HG03565 (cell line): ENCODE measurements around the gene RNF40.

Experiments
- ATAC-seq: cut with Tn5 transposase; IDR thresholded peaks from one replicate; pipeline ENCODE4 v1.9.1; 2021; ENCODE audit warnings: mild to moderate bottlenecking, moderate library complexity; ENCODE audit not compliant: unreplicated experiment

RNF40 gene

DNA sequence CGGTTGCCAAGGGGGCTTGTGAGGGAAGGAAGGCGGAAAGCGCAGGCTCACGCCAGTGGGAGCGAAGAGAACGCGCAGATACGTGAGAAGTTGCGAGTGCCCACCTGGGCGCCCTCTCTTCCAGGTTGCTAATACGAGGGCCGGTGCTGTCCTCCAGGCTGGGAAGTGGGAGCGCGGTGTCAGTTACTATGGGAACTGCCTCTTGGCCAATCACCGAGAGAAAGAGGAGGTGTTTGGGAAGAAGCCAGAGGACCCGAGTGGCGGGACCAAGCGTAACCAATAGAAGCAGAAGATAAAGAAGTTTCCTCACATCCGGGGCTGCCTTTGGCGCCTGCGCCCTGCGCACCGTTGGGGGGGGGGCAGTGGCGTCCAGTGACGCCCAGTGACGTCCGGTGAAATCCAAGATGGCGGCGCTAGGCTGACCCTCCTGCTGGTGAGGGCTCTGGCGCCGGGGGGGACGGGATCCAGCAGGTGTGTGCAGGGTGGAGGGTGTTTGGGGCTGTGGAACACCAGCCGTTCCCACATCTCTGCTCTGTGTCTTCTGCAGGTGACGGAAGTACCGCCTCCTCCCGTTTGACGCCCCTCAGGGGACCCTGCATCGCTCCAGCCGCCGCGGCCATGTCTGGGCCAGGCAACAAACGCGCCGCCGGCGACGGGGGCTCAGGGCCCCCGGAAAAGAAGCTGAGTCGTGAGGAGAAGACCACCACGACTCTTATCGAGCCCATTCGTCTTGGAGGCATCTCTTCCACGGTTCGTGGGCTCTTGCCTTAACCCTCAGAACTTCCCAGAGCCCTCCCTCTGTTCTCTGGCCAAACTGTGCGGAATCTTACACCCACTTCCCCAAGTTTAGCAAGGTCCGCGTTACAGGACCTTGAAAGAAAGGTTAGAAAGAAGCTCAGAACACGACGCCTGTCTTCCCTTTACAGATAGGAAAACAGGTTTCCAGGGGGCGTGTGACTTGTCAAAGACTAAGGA is at the start of gene RNF40, which contains the start of gene CFAP119:
Gene RNF40 (plus strand): TSS at position 395 of the 975 bp plus-strand sequence. CDS start 224 bp downstream, at position 619.
Gene CFAP119 (minus strand): TSS at position 135 of the 975 bp plus-strand sequence. CDS start 314 bp downstream, outside the sequence.
- ATAC-seq, result peak; percentile 86

DNA sequence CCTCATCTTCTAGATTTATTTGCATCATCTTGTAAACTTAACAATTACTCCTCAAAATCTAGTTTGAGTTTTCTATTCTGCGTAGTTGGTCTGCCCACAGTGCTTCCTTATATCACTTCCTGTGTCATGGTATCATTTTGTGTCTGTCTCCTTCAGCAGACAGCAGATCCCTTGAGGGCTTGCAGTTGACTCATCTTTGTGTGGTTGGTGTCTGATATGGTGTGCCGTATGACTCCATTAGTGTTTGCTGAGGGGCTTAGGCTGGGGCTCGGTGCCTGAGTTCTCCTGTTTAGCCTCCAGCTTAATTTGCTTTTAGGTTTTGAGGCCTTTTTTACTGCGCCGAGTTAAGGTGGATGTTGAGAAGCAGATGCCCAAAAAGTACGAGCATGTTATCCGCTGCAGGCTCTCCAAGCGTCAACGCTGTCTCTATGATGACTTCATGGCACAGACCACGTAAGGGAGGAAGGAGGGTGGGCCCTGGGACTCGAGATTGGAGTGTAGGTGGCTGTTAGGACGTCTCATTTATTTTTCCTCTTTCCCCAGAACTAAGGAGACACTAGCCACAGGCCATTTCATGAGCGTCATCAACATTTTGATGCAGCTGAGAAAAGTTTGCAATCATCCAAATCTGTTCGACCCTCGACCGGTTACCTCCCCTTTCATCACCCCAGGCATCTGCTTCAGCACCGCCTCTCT is 46.2 kb upstream of the RNF40 start:
- no peak for ATAC-seq

DNA sequence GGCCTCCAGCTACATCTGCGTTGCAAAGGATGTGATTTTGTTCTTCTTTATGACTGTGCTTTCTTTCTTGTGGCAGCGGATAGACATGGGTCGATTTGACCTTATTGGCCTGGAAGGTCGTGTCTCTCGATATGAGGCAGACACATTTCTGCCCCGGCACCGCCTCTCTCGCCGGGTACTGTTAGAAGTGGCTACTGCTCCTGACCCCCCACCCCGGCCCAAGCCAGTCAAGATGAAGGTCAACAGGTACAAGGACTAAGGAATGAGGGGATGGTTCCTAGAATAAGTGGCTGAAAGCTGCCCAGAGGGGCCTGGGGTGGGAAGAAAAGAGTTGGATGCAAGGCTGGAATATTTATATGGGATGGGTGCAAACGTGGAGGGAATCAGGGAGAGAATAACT is 42.0 kb upstream of the RNF40 start:
- no peak for ATAC-seq

DNA sequence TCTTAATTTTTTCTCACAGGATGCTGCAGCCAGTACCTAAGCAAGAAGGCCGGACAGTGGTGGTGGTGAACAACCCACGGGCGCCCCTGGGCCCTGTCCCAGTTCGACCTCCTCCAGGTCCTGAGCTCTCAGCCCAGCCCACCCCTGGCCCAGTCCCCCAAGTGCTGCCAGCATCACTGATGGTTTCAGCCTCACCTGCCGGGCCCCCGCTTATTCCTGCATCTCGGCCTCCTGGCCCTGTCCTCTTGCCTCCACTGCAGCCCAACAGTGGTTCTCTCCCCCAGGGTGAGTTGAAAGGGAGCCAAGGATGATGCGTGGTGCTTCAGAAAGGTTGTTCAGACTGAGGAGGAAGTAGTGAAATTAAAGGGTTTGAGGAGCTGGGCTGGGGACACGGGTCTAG is 41.4 kb upstream of the RNF40 start:
- no peak for ATAC-seq

DNA sequence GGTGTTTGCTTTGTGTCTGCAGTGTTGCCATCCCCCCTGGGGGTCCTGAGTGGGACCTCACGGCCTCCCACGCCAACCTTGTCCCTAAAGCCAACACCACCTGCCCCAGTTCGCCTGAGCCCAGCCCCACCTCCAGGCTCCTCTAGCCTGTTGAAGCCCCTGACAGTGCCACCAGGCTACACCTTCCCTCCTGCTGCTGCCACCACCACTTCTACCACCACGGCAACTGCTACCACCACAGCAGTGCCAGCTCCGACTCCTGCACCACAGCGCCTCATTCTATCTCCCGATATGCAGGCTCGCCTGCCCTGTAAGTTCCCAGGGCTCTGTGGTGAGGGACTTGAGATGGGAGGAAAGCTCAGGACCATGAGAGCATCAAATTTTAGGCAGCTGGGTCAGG is 41.0 kb upstream of the RNF40 start:
- ATAC-seq, result no peak

DNA sequence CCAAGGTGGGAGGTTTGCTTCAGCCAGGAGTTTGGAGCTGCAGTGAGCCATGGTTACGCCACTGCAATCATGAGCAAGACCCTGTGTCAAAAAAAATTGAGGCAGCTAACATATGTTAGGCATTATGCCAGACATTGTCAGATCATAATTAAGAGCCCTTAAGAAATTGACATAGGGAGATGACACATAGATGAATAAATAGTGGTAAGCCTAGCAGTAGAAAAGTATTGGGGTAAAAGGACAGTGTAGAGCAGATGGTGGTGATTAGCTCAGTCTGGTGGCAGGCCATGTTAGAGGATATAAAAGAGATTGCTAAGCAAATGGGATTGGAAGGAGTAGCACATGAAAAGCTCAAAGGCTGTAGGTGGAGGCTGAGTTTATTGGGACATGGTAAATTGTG is 40.5 kb upstream of the RNF40 start:
- no peak for ATAC-seq

DNA sequence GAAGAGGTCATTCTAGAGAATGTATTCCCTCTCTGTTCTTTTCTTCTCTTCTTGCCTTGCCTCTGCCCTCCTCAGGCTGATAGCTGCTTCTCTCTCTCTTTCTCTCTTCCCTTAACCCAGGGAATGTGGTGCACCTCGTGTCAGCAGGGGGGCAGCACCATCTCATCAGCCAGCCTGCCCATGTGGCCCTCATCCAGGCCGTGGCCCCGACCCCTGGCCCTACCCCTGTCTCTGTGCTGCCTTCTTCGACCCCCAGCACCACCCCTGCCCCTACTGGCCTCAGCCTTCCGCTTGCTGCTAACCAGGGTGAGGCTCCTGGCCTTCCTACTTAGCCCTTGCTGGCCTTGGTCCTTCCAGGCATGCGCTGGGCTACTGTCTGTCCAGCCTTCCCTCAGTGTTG is 39.7 kb upstream of the RNF40 start:
- no peak for ATAC-seq

DNA sequence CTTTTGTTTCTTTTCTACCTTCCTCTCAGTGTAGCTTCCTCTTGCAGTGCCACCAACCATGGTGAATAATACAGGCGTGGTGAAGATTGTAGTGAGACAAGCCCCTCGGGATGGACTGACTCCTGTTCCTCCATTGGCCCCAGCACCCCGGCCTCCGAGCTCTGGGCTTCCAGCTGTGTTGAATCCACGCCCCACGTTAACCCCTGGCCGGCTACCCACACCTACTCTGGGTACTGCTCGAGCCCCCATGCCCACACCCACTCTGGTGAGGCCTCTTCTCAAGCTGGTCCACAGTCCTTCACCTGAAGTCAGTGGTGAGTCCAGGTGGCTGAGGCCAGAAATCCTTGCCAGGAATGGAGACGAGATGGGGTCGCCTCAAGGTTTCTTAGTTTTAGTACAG is 39.2 kb upstream of the RNF40 start:
- no peak for ATAC-seq

DNA sequence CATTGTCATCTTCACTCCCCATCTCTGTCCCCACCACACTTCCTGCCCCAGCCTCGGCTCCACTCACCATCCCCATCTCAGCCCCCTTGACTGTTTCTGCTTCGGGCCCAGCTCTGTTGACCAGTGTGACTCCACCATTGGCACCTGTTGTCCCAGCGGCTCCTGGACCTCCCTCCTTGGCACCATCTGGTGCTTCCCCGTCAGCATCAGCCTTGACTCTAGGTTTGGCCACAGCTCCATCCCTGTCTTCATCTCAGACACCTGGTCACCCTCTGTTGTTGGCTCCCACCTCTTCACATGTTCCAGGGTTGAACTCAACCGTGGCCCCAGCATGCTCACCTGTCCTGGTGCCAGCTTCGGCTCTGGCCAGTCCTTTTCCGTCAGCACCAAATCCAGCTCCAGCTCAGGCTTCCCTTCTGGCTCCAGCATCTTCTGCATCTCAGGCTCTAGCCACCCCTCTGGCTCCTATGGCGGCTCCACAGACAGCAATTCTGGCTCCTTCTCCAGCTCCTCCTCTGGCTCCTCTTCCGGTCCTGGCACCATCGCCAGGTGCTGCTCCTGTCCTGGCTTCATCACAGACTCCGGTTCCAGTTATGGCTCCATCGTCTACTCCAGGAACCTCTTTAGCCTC is 38.3 kb upstream of the RNF40 start:
- no peak for ATAC-seq

DNA sequence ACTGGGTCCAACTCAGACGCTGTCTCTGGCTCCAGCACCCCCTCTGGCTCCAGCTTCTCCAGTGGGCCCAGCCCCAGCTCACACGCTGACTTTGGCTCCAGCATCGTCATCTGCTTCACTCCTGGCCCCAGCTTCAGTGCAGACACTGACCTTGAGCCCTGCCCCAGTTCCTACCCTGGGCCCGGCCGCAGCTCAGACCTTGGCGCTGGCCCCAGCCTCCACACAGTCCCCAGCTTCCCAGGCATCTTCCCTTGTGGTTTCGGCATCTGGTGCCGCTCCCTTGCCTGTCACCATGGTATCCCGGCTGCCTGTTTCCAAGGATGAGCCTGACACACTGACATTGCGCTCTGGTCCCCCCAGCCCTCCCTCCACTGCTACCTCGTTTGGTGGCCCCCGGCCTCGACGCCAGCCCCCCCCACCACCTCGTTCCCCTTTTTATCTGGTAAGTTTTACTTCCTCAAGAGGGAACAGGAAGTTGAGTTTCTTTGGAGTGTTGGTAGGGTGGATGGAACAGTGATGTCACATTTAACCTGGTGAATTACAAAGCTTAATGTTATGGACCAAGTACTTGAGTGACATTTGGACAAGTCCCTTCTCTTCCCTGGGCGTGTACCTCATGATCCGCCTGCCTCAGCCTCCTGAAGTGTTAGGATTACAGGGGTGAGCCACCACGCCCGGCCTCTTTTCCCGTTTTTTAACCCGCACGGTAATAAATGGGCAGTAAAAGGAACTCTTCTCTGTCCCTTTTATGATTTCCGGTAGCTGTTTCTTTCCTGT is 37.3 kb upstream of the RNF40 start:
- ATAC-seq, result no peak

DNA sequence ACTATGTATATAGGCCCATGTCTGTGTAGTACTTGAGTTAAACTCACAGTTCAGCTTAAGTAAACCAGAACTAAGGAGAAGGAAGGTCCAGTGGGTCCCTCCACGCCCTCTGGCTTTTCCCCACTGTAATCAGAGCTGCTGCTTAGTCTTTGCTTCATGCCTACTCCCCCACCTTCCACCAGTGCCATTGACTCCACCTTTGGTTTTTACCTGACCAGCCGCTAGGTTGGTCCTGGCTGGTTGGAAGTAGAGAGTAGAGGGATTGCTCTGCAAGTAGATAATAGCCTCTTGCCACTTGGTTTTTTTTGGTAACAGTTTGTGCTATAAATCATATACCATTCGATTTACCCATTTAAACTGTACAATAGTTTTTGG is 36.7 kb upstream of the RNF40 start:
- no peak for ATAC-seq

DNA sequence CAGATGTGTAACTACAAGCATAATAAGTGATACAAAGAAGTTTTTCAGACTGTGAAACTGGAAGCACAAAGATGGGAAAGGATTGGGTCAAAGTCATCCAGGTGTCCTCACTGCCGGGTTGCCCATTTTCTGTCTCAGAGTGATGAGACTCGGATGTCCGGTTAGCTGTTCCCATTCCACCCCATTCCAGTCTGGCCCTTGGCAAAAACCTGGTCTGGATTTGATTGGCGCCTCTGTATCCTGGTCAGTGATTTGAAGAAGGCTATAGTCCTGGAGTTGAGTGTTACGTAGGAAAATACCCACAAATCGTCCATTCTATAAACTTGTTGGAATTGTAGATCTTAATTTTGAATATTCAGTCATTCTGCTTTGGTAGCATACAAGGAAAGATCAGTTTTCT is 33.8 kb upstream of the RNF40 start:
- no peak for ATAC-seq

DNA sequence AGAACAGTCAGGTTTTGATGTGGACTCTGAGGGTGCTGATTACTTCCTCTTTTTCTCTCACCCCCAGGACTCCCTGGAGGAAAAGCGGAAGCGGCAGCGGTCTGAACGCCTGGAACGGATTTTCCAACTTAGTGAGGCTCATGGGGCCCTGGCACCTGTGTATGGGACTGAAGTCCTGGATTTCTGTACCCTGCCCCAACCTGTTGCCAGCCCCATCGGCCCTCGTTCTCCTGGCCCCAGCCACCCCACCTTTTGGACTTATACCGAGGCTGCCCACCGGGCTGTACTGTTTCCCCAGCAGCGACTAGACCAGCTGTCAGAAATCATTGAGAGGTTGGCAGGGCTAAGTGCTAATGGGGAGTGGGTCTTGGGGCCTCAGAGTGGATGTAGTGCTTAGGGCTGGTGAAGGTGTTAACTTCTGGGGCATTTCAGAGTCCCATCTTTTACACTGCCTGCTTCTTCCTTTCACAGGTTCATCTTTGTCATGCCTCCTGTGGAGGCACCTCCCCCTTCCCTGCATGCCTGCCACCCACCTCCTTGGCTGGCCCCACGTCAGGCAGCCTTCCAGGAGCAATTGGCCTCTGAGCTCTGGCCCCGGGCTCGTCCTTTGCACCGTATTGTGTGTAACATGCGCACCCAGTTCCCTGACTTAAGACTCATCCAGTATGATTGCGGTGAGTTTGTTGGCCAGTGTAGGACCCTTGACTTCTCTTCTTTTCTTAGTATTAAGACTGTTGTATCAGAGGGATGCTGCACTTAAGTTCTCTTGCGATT is 33.0 kb upstream of the RNF40 start:
- ATAC-seq, result no peak

DNA sequence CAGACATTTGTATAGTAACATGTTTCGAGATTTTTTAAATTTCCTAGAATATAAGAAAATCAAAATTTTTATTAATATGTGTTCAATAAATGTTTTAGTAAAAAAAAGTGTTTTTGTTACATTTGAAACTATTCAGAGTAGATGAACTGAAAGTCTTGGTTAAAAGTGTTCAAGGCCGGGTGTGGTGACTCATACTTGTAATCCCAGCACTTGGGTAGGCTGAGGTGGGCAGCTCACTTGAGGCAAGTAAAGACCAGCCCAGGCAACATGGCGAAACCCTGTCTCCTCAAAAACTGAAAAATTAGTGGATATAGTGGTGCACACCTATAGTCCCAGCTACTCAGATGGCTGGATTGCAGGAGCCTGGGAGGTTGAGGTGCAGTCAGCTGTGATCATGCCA is 30.7 kb upstream of the RNF40 start:
- no peak for ATAC-seq

DNA sequence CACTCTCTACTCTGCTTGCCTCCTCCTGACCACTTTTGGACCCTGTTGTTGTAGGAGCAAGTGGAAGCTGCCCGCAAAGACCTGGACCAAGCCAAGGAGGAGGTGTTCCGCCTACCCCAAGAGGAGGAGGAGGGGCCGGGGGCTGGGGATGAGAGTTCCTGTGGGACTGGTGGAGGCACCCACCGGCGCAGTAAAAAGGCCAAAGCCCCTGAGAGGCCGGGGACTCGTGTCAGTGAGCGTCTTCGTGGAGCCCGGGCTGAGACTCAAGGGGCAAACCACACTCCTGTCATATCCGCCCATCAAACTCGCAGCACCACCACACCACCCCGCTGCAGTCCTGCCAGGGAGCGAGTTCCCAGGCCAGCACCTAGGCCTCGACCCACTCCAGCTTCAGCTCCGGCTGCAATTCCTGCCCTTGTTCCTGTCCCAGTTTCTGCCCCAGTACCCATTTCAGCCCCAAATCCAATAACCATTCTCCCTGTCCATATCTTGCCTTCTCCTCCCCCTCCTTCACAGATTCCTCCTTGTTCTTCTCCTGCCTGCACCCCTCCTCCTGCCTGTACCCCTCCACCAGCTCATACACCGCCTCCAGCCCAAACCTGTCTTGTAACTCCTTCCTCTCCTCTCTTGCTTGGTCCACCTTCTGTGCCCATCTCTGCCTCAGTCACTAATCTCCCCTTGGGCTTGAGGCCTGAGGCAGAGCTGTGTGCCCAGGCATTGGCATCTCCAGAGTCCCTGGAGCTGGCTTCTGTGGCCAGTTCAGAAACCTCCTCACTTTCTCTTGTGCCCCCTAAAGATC is 24.9 kb upstream of the RNF40 start:
- no peak for ATAC-seq

DNA sequence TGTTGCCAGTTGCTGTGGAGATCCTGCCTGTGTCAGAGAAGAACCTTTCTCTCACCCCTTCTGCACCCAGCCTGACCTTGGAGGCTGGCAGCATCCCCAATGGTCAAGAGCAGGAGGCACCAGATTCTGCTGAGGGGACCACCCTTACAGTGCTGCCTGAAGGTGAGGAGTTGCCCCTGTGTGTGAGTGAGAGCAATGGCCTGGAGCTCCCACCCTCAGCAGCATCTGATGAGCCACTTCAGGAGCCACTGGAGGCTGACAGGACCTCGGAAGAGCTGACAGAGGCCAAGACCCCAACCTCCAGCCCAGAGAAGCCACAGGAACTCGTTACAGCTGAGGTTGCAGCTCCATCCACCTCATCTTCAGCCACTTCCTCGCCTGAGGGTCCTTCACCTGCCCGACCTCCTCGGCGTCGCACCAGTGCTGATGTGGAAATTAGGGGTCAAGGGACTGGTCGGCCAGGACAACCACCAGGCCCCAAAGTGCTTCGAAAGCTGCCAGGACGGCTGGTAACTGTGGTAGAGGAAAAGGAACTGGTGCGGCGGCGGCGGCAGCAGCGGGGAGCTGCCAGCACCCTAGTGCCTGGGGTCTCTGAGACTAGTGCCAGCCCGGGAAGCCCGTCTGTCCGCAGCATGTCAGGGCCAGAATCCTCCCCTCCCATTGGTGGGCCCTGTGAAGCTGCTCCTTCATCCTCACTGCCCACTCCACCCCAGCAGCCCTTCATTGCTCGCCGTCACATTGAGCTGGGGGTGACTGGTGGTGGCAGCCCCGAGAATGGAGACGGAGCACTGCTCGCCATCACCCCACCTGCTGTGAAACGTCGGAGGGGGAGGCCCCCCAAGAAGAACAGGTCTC is 24.1 kb upstream of the RNF40 start:
- no peak for ATAC-seq

DNA sequence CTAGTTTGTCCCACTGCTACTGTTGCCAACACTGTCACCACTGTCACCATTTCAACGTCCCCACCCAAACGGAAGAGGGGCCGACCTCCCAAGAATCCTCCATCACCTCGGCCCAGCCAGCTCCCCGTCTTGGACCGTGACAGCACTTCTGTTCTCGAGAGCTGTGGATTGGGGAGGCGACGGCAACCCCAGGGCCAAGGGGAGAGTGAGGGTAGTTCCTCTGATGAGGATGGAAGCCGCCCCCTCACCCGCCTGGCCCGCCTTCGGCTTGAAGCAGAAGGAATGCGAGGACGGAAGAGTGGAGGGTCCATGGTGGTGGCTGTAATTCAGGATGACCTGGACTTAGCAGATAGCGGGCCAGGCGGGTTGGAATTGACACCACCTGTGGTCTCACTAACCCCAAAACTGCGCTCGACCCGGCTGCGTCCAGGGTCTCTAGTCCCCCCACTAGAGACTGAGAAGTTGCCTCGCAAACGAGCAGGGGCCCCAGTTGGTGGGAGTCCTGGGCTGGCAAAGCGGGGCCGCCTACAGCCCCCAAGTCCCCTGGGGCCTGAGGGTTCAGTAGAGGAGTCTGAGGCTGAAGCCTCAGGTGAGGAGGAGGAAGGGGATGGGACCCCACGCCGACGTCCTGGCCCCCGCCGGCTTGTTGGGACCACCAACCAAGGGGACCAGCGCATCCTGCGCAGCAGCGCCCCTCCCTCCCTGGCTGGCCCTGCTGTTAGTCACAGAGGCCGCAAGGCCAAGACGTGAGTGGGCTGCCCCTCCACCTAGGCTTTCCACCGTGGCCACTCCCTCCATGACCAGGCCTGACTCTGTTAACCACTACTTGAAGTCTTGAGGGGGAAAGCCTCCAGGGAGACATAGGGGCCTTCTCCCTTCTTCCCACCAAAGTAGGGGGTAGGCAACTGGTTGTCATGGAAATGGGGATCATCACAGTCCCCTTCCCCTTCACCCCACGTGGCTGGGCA is 22.9 kb upstream of the RNF40 start:
- no peak for ATAC-seq
